Neural cell (in vitro differentiated cells): Measurements from ENCODE around the gene MMAB. TPM values are rescaled to one million over a fixed set of nuclear protein-coding genes. Genes with fewer than 3 reads are reported as not detected.

Experiments
- H2AFZ ChIP-seq: fragments of 200-600, 300-800 bp; sonication (generic), shearing (Covaris generic); 2 replicates; pipeline ENCODE4 v1.6.0; 2014; ENCODE audit warnings: low read depth, mild to moderate bottlenecking, antibody characterized with exemption, low read length, moderate library complexity
- H3F3A ChIP-seq: fragments of 200-600 bp; shearing (Covaris generic); 2 replicates; pipeline ENCODE4 v1.6.1; 2016; ENCODE audit warnings: mild to moderate bottlenecking, moderate library complexity, mixed read lengths, antibody characterized with exemption, low read length; ENCODE audit not compliant: insufficient read depth, poor library complexity, severe bottlenecking
- H3K27ac ChIP-seq: fragments of 200-600, 300-800 bp; sonication (generic), shearing (Covaris generic); 2 replicates; pipeline ENCODE4 v1.5.1; 2014; ENCODE audit warnings: mild to moderate bottlenecking, low read length, moderate library complexity
- H3K27me3 ChIP-seq: fragments of 300-800, 200-600 bp; sonication (generic), shearing (Covaris generic); 2 replicates; pipeline ENCODE4 v1.6.0; 2014; ENCODE audit warnings: mild to moderate bottlenecking, low read depth, low read length, moderate library complexity; ENCODE audit not compliant: insufficient read depth
- H3K36me3 ChIP-seq: fragments of 300-800, 200-600 bp; sonication (generic), shearing (Covaris generic); 2 replicates; pipeline ENCODE4 v1.5.1; 2014; ENCODE audit warnings: mild to moderate bottlenecking, antibody characterized with exemption, low read length, moderate library complexity; ENCODE audit not compliant: insufficient read depth
- H3K4me2 ChIP-seq: fragments of 300-800, 200-600 bp; sonication (generic), shearing (Covaris generic); 2 replicates; pipeline ENCODE4 v1.6.0; 2014; ENCODE audit warnings: mild to moderate bottlenecking, low read length
- H3K4me3 ChIP-seq: fragments of 300-800, 200-600 bp; sonication (generic), shearing (Covaris generic); 2 replicates; pipeline ENCODE4 v1.5.1; 2014; ENCODE audit warnings: mild to moderate bottlenecking, low read length, moderate library complexity
- H3K79me2 ChIP-seq: fragments of 200-600 bp; shearing (Covaris generic); replicated peaks from 2 replicates; pipeline ENCODE4 v1.6.0; 2014; ENCODE audit warnings: mild to moderate bottlenecking, low read length, moderate library complexity; ENCODE audit not compliant: insufficient read depth
- H3K9ac ChIP-seq: fragments of 300-800, 200-600 bp; sonication (generic), shearing (Covaris generic); 2 replicates; pipeline ENCODE4 v1.6.1; 2016; ENCODE audit warnings: mild to moderate bottlenecking, low read length, mixed read lengths
- H3K9me2 ChIP-seq: fragments of 200-600 bp; shearing (Covaris generic); 2 replicates; pipeline ENCODE4 v1.6.1; 2016; ENCODE audit warnings: mild to moderate bottlenecking, low read length, mixed read lengths; ENCODE audit not compliant: insufficient read depth
- H3K9me3 ChIP-seq: fragments of 200-600, 300-800 bp; sonication (generic), shearing (Covaris generic); 2 replicates; pipeline ENCODE4 v1.6.1; 2016; ENCODE audit warnings: mild to moderate bottlenecking, mixed run types, low read length, moderate library complexity, mixed read lengths
- H4K20me1 ChIP-seq: fragments of 200-600 bp; shearing (Covaris generic); 2 replicates; pipeline ENCODE4 v1.6.1; 2016; ENCODE audit warnings: mild to moderate bottlenecking, mixed run types; ENCODE audit not compliant: insufficient read depth
- CTCF ChIP-seq: fragments of 450-650 bp; IDR thresholded peaks from 2 replicates; pipeline ENCODE4 v1.5.1; 2014; ENCODE audit warnings: antibody characterized with exemption, mild to moderate bottlenecking, moderate library complexity; ENCODE audit not compliant: poor library complexity, severe bottlenecking
- EP300 ChIP-seq: fragments of 450-650 bp; conservative IDR thresholded peaks from 2 replicates; pipeline ENCODE4 v1.6.1; 2014; ENCODE audit warnings: antibody characterized with exemption, mild to moderate bottlenecking, moderate library complexity; ENCODE audit not compliant: poor library complexity, severe bottlenecking
- EZH2 ChIP-seq: fragments of 200-600, 300-800 bp; shearing (Covaris generic), sonication (generic); IDR thresholded peaks from 2 replicates; pipeline ENCODE4 v1.6.1; 2014; ENCODE audit warnings: antibody characterized with exemption, low read length, borderline replicate concordance, mild to moderate bottlenecking; ENCODE audit not compliant: insufficient read depth, poor library complexity, severe bottlenecking
- MXI1 ChIP-seq: fragments of 450-650 bp; conservative IDR thresholded peaks from 2 replicates; pipeline ENCODE4 v1.6.1; 2014; ENCODE audit warnings: antibody characterized with exemption, mild to moderate bottlenecking; ENCODE audit not compliant: poor library complexity, severe bottlenecking
- POLR2AphosphoS5 ChIP-seq: IDR thresholded peaks from 2 replicates; pipeline ENCODE4 v1.6.1; 2012
- RAD21 ChIP-seq: fragments of 450-650 bp; conservative IDR thresholded peaks from 2 replicates; pipeline ENCODE4 v1.6.1; 2014; ENCODE audit warnings: antibody characterized with exemption, mild to moderate bottlenecking, moderate library complexity
- REST ChIP-seq: IDR thresholded peaks from 2 replicates; pipeline ENCODE4 v1.6.1; 2012; ENCODE audit warnings: borderline replicate concordance
- SMC3 ChIP-seq: fragments of 450-650 bp; conservative IDR thresholded peaks from 2 replicates; pipeline ENCODE4 v1.6.1; 2014; ENCODE audit warnings: antibody characterized with exemption, mild to moderate bottlenecking, moderate library complexity; ENCODE audit not compliant: poor library complexity
- TAF1 ChIP-seq: IDR thresholded peaks from 2 replicates; pipeline ENCODE4 v1.6.1; 2012; ENCODE audit warnings: low read depth
- polyA plus RNA-seq: library from polyadenylated mRNA; depleted of rRNA; stranded (reverse); fragments of >200 nt; gene quantifications from 2 replicates; pipeline ENCODE4 v1.2.3, GENCODE V29; 2014

The MMAB gene
- polyA plus RNA-seq, 1 donor from 2014 or later, result 52.6 TPM

GRCh38 chr12:109609342-109609741 is 36.0 kb upstream of the MMAB start:
- no peaks in the 10 kb centered on the region for H3K27me3 ChIP-seq
- H3K9ac ChIP-seq, result no peak overlapping the region
- no peak overlapping the region for H3K4me3 ChIP-seq
- TF ChIP-seq EP300 (no peak), TAF1 (no peak), POLR2AphosphoS5 (no peak), REST (no peak), RAD21 (no peak), CTCF (no peak), SMC3 (no peak)
- no peaks in the 10 kb centered on the region for H3K79me2 ChIP-seq
- no peaks in the 10 kb centered on the region for H3K9me2 ChIP-seq
- H3K4me2 ChIP-seq, result no peak overlapping the region
- no peaks in the 10 kb centered on the region for H3K36me3 ChIP-seq
- H3K9me3 ChIP-seq, result no peaks in the 10 kb centered on the region
- no peak overlapping the region for H3K27ac ChIP-seq
- H4K20me1 ChIP-seq, result no peaks in the 10 kb centered on the region
- no peaks in the 10 kb centered on the region for H3F3A ChIP-seq
- no peak overlapping the region for H2AFZ ChIP-seq

DNA sequence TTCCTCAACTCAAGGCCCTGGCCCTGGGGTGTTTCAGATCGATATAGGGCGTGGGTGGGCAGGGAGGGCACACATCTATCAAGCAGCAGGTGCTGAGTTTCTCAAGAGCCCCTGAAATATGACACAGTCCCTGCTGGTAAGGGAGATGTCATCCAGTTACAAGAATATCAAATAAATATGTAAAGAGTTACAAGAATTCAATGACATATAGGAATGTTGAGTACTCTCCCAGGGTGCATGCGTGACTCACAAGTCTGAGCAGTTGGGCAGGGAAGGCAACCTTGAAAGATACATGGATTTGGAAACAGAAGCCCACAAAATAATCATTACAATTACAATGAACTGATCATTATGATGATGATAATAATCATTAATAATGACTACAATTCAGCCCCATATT is 35.5 kb upstream of the MMAB start:
- no peak overlapping the region for H3K4me3 ChIP-seq
- H3K9me2 ChIP-seq, result no peaks in the 10 kb centered on the region
- no peak overlapping the region for H3K27ac ChIP-seq
- H3K27me3 ChIP-seq, result no peaks in the 10 kb centered on the region
- H2AFZ ChIP-seq, result no peak overlapping the region
- no peak for TF ChIP-seq REST
- no peak for TF ChIP-seq SMC3
- no peak for TF ChIP-seq POLR2AphosphoS5
- TF ChIP-seq MXI1, result no peak
- TF ChIP-seq EP300, result no peak
- no peak for TF ChIP-seq CTCF
- TF ChIP-seq TAF1, result no peak
- TF ChIP-seq EZH2, result no peak
- TF ChIP-seq RAD21, result no peak
- H3K9me3 ChIP-seq, result no peaks in the 10 kb centered on the region
- no peaks in the 10 kb centered on the region for H3K36me3 ChIP-seq
- H3K4me2 ChIP-seq, result no peak overlapping the region
- no peak overlapping the region for H3K9ac ChIP-seq
- no peaks in the 10 kb centered on the region for H3K79me2 ChIP-seq
- no peaks in the 10 kb centered on the region for H4K20me1 ChIP-seq
- no peaks in the 10 kb centered on the region for H3F3A ChIP-seq
